Stimulated activated naive CD4-positive, alpha-beta T cell (primary cell): ENCODE results near the gene YTHDF1.

Experiments
- DNase-seq, 6 experiments: peaks; one replicate each; lab custom pipeline; 2025; lab: John Stamatoyannopoulos, UW

The YTHDF1 gene

DNA sequence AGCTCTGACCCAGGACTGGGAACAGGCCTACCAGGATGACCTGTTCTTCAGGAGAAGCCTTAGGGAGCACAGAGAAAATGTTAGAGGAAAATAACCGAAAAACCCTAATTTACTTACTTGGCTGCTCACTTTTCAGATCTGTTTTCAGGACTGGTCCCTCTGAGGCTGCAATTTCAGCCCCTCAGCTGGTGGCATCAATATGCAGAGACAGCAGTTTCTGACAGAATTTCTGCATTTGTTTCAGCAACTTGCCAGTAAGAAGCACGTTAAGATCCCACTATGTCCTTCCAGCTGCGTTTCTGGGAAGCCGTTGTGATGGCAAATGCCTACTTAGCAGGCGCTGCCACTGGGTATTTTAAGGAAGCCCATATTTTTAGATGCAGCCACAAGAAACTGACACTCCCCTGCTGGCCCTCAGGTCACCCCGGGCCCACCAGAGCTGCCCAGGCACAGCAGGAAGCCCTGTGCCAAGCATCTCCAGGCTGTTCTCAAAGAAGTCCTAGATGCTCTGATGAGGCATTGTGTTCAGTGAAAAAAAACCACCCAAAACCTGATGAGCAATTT is 7.5 kb downstream of the YTHDF1 start:
- DNase-seq: no peak

DNA sequence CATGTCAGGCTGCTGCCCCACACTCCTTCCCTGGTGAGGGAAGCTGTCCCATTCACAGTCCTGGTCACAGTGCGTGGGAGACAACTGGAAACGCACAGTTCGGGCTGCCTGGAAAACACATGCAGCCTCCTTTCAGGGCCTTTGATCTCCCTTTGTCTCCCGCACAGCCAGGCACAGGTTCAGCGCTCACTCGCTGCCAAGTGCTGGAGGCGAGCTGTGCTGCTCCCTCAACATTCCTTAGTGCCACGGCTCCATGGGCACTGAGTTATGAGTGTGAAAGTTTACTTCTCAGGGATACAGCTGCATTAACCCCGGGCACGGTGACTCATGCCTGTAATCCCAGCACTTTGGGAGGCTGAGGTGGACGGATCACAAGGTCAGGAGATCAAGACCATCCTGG is 9.1 kb downstream of the YTHDF1 start:
- DNase-seq: no peak

DNA sequence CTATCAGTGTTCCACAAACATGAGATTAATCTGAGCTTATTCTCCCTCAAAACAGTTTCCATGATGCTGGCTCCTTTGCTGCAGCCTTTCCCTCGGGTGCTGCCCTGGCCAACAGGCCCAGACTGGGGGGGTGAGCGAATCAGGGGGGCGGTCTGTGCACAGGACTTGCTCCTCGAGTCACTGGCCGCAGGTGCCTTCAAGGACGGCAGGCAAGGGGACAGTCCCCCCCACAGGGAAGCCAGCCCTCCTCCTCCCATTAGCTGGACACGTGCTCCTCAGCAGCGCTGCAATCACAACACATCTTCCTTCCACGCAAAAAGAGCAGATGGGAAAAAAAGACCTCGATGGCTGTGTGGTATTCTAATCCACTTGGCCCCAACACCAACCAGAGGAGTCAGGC is 10.0 kb downstream of the YTHDF1 start:
- DNase-seq: no peak

DNA sequence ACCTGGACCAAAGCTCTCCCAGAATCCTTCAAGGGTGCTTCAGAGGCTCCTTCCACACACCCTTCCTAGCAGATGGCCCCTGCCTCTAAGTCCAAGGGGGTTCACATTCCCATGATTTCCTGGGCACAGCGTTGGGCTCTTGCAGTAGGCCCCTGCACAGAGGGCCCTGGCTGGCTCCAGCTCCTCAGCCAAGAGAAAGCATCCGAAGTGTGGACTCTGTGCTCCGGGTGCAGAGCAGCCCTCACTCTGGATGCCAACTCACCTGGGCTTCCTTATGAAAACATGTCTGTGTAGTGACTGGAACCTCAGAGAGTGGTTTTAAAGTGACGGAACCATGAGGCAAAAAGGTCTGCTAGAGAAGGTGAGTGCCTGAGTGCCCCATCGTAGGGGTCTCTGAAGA is 11.6 kb downstream of the YTHDF1 start:
- DNase-seq: no peak

DNA sequence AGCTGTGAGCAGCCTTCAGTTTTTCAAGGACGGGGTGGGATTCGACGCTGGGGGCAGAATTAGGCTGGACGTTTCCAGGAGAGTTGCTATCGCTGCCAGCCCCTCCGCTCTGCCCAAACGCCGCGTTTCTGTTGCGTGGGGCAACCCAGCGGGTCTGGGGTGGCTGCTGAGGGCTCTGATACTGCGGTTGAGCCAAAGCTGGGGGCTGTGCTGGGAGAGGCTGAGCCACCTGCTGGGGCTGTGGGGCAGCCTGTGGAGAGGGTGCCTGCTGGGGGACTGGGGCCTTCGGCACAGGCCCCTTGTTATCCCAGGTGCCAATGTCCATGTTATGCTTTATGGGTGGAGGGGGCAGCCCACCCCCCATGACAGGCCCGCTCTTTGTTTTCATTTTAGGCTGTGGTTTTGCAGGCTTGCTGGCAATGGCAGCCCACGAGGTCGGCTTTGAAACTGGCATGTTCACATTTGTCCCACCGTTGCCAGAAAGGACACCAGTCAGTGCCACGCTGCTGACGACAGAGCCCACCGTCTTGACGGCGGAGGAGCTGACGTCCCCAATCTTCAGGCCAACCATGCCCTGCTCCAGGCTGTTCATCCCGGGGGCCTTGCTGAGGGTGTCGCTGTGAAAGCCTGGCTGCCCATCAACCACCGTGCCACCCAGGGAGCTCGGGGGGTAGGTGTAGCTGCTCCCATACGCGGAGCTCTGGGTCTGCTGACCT is 13.0 kb downstream of the YTHDF1 start:
- no peak for DNase-seq

DNA sequence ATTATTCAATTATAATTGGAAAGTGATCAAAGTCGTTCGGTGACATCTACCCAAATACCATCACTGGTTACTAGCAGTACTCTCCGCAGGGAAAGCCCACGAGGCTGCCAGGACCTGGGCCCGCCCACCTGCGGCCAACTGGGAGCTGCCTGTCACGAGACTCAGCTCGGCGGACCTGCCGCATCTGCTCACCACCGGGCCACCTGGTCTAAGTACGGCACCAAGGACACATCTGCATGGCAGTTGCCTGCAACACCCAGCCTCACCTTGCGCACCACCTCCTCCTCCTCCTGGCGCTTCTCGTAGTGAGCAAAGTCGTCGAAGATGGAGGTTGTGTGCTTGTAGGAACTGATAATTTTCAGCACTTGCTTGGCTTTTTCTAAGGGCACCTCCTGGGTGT is 13.9 kb downstream of the YTHDF1 start:
- no peak for DNase-seq

DNA sequence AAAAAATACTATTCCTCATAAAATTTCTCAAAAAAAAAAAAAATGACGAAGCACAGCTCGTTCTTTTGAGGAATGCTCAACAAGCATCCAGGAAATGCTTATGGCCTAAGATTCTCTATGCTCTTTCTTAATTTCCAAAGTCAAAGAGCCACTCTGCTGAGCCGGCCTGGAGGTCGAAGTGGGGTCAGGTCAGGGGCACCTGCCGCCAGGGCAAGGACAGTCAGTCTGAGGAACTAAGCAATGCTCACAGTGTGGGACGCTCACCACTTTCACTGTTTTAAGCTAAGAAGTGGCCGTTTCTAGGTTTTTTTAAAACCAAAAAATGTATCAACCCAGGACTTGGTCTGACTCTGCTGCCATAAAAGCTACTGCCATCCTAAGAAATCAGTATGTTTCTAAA is 17.3 kb downstream of the YTHDF1 start:
- DNase-seq: no peak

DNA sequence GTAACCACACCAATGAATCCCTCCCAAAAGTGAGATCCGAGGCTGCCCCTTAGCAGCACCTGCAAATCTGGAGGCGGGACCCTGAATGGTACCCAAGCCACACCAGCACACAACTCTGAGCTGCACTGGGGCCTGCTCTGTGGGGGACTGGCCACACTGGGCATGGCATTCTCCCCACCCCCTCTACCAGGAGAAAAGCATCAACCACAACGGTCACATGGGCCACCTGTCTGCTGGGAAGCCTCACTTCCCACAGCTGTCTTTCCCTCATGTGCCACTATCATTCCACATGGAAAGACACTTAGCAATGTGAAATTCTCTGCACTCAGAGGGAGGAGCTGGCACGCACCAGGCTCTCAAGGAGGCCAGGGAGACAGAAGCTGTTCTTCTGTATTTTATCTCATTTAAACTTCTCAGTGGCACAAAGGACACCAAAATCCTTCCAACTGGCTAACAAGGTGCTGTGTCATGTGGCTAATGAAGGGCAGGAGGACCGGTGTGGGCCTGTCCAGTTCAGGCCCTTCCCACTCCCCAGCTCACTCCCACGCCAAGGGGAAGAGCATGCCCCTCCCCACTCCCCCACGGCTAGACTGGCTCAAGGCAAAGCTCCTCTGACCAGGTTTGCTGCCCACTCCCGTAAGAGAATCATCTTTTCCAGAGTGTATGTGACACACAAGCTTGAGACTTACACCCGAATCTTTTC is 19.0 kb downstream of the YTHDF1 start:
- DNase-seq: no peak

DNA sequence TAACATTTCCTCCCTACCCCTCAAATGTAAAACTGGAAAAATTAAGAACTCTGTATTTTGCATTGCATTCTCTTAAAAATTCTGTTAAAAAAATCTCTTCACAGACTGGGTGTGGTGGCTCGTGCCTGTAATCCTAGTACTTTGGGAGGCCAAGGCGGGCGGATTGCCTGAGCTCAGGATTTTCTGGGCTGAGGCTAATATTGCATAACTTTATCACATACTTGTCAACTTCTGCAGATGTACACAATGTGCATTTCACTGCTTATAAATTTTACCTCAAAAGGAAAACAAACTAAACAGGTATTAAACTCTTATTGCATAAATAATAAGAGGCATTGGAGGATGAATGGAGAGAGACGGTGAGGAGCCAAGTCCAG is 21.1 kb downstream of the YTHDF1 start:
- no peak for DNase-seq

DNA sequence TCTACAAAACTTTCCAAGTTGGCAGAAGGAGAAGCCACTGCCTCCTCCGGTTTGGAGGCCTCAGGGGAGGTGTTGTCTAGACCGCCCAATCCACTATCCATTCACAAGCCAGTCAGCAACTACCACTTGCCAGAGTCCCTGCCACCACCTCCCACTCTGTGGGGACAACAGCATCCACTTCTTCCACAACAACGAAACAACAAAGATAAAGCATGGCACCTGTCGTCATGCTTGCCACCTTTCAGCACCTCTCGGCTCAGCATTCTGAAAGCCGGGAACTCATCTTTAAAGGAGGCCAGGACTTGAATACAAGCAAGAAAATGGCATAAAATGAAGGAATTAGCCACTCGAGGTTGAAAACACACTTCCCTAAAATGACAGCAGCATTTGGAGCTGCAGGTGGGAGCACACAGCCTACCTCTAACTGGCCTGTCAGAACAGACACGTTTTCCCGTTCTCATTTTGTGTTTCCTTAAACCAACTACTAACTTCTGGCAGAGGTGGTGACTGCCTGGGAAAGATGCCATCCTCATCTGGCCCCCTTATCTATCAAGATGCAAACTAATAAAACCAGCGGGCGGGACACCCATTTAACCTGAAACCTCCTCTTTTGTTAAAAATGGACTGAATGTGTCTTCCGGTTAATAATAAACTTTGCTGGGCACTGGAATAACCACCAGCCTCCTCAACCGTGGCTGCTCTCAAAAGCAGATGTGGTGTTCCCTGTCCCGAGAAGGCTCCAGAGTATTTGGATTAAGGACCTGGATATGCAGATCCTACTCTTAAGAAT is 21.7 kb downstream of the YTHDF1 start:
- DNase-seq: no peak

DNA sequence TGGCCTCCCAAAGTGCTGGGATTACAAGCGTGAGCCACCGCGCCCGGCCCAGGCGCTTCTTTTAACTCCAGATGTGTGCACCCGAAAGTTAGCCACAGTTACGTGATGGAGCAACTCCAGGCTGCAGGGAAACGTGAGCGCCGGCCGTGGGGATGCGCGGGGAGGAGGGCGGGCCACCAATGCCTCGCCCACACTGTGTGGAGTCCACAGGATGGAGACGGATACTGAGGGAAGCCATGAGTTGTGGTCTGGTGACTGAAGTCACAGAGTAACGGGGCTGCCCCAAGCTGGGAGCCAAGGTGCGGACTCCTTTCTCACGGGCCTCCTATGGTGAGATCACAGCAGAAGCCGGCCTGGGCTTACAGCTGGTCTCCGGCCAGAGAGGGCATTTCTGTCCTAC is 23.2 kb downstream of the YTHDF1 start:
- no peak for DNase-seq

DNA sequence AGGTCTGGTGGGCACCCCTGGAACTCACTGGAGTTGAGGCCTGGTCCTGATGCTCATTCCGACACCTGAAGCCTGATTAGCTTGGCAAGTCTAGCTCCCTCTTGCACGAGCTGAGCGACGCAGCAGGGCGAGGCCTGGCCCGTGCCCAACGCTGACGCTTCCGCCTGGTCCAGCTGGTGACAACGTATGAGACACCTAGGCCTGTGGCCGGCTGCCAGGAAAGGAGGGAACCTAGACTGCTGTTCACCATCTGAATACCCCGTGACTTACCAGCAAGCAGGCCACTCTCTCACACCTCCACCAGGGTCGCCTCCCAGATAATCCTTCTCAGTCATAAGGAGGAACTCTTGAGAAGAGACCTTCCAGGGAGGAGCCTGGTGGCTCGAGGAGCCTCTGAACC is 24.5 kb downstream of the YTHDF1 start:
- no peak for DNase-seq

DNA sequence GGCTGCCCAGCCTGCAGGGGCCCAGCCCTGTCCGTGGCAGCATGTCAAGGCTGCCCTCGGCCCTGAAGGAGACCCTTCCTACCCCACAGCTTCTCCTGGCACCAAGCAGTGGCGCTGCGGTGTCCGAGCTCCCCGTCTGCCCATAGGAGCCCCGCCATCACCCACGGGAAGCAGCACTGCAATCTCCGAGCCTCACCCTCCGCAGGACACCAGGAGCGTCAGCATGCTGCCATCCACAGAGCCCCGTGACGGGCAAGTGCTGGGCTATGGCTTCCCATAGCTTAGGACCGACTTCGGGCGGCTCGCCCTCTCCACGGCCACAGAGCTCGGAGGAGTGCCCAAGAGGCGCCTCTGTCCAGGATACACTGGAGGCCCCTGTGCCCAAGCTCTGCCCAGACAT is 25.1 kb downstream of the YTHDF1 start:
- no peak for DNase-seq

DNA sequence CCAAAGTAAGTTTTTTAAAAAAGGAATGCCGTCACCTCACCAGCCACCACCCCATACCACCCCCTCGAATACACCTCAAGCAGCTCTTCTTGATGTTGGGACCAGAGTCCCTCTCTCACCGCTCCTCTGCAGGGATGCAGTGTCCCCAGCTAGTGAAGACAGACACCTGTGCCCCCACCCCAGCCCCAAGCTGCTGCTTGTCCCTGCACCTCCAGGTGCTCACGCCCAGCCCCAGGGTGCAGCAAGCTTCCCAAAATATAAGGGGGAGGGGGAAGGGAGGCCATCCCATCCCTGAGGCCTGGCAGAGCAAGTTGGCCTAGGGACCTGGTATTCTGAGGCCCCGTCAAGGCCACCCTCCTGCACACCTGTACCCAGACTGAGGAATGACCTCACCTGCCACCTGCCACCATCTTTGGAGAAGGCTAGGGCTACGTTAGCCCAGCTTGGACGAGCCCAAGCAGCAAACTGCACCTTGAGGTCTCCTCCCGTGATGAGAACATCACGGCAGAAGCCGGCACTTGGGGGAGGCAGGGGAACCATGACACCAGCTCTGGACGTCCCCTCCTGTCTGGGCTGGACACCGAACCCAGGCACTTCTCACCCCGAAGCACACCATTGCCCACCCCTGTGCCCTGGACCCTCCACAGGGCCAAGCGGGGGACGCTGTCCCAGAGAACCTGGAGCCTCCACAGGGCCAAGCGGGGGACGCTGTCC is 25.9 kb downstream of the YTHDF1 start:
- DNase-seq: no peak

DNA sequence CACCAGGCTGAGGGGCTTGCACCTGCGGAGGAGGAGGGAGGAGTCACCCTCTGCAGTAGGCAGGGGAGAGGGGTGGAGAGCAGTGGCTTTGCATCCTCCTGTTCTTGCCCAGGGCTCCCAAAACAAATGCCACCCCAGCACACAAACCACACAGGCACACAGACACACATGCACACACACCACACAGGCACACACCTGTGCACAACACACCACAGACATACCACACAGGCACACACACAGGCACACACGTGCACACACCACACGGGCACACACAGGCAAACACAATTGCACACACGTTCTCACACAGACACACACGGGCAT is 26.6 kb downstream of the YTHDF1 start:
- DNase-seq: no peak

DNA sequence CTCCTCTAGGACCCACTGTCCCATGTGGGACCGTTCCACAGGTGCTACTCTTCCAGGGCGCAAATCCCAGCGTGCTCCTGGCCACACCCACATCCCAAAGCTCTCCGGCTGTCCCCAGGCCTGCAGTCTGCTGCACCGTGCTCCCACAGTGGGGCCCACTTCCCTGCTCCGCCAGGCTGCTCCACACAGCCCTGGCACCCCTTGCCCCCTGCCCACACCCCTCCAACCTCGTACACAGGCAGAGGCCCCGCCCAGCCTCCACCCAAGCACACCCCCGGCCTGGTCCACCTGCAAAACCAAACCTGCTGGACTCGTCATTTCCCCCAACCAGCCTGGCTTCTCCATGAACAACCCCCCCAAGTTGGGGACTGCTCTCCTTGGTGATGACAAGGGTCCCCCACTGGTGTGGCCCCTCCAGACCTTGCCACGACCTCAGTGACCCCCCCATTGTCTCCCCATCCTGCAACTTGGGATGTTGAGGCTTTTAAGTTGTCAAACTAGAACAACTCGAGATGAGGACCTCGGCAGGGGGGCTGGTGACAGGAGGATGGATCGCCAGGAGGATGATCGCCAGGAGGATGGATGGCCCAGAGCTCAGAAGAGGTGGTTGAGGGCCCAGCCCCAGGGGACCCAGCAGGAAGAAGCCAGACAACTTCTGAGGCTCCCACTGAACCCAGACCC is 27.1 kb downstream of the YTHDF1 start:
- DNase-seq: no peak

DNA sequence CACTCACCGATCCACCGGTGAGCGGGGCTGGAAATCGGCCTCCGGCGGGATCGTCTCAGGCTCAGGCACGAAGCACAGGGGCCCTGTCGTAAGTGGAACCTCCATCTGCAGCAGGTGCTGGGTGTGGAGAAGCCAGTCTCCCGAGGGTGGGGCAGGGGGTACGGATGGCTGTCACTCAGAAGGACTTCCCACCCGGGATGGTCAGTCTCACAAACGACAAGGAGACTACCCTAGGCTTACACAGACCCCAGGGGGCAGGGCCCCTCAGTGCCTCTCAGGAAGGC is 27.8 kb downstream of the YTHDF1 start:
- DNase-seq: no peak

DNA sequence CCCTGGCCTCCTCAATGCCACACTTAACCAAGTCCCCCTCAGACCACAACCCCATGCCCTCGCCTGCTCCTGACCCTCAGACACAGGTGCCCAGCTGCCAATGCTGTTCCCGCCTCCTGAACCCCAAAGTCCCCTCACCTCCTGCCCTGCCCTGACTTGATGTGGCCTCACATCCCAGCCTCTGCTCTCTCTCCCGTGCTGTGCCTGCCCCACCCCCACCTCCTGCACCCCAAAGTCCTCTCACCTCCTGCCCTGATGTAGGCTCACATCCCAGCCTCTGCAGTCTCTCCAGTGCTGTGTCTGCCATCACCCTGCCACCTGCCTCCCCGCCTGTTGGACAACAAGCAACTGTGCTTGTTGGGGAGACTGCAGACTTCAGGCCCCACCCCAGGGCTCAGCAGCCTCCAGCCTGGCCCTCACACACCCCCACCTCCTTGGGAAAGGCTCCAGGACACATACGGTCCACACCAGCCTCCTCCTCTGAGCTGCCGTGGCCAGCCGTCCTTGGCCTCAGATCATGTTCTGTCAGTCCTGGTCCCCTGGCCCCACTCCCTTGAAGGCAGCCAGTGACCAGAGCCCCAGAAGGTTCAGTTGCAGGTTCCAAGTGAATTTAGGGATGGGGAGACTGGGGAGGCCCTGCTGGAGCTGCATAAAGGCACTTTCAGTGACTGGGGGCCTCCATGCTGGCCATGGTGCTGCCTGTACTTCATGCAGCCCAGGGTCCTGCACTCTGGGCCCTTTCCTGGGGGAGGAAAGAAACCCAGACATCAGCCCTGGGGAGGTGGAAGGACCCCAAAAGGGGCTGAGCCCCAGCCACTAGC is 28.4 kb downstream of the YTHDF1 start:
- no peak for DNase-seq

DNA sequence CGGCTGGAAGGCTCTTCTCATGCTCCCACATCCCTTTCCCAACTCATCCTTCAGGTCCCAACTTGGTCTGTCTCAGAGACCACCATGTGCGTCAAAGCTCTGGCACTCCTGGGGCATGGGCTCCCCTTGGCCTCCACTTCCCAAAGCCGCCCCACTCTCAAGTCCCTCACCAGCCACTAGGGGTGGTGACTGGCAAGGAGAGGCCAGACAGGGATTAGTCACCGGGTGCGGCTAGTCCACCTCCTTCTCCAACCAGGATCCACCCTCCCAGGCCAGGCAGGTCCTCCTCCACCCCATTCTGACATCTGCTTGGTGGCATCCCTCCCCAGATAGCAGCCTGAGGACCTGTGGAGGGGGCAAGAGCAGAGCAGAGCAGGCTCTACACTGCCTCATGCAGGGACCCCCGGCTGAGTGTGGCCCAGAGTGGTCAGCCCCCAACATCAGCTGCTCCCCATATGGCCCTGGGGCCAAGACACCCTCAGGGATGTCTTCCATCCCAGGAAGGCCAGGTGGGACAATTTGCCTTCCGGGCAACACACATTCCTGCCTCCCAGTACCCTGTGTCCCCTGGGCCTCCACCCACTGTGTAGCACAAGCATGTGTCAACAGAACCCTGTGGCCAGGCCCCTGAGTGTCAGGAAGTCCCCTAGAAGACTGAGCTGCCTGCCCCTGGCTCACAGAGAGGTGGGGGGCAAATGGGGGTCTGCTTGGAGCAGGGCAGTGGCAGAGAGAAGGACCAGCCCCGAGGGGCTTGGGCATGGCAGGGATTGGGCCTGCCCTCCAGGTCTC is 29.2 kb downstream of the YTHDF1 start:
- DNase-seq: no peak

DNA sequence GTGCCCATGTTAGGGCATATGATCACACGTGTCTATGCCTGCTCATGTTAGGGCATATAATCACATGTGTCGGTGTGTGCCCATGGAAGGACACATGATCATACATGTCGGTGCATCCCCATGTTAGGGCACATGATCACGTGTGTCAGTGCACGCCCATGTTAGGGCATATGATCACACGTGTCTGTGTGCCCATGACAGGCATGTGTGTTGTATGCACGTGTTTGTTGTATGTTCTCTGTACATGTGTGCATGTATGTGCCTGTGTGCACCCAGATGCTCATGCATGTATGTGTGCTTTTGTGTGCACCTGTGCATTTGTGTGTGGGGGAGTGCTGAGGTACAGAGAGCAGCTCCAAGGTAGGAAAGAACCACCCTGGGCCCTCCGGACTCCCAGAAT is 29.8 kb downstream of the YTHDF1 start:
- no peak for DNase-seq
